Regular cardiac myocyte (primary cell): Measurements from ENCODE around the gene LRRC27. TPM values are rescaled to one million over a fixed set of nuclear protein-coding genes. Genes with fewer than 3 reads are reported as not detected.

Experiments
- total RNA-seq: library from RNA; depleted of rRNA; stranded (reverse); fragments of >200 nt; gene quantifications from 2 replicates; pipeline ENCODE4 v1.2.3, GENCODE V29; 2014

The LRRC27 gene
- total RNA-seq, result 6.3 and 10.1 TPM in 2 replicates

DNA sequence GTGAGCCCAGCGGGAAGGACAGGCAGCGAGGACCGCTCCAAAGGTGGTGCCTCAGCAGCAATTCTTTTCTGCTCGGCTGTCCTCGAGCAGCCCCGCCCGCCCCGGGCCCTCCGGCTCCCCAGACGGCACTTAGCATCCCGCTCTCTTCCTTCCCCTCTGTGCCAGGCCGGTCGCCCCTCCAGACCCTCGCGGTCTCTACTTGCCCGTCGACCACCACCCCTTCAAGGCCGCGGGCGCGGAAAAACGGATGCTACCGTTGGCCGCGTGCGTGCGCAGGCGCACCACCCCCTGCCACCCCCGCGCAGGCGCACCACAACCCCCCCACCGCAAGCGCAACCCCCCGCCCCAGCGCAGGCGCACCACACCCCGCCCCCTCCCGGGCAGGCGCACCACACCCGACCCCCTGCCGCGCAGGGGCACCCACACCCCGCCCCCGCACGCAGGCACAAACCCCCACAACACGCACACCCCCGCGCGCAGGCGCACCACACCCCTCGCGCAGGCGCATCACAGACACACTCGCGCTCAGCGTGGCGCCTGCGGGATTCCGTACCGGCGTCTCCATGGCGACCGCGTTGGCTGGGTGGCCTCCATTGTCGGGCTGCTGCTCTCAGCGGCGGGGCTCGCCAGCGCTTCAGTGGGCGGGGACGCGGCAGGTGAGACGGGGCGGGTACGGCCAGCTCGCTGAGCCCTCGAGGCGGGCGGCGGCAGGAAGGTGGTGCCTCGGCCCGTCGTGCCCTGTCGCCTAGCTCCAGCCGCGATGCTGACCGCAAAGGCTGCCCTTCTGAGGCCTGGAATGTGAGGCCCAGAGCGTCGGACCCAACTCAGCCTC, at the start of gene LRRC27:
Gene LRRC27, plus strand, starts transcription at position 593 of the 832 bp plus-strand sequence. CDS start 1,332 bp downstream, outside the sequence.

DNA sequence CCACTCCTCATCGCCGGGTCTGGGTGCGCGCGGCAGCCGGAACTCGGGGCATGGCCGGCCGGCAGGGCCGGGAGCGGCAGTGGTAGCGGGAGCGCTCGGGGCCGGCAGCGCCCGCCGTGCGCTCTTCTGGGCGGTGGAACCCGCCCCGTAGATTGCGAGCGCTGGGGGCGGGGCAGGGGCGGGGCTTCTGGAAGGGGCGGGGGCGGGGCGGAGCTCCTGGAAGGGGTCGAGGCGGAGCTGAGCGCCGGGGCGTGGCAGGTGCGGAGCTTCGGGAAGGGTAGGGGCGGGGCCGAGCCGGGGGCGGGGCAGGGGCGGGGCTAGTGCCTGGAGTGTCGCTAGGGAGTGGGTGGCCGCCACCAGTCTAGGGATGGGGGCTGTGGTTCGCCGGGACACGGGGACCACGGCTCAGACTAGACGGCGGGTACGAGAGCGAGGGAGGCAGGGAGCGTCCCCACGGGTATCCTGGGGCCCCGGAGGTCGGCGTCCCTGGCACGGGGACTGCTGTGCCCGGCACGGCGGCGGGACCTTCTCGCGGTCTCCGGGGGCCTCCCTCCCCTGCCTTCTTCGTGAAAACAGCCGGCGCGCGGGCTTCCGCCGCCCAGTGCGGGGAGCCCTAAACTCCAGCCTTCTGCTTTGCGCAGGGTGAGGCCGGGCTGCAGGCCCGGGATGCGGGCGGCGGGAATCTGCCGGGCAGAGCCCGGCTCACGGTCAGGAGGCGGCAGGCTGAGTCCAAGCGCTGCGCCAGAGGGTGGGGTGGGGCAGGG, 24.0 kb upstream of the LRRC27 start, which contains the start of gene STK32C:
Gene STK32C, minus strand, starts transcription at position 128 of the 764 bp plus-strand sequence. Its CDS starts 117 bp downstream, at position 11.

DNA sequence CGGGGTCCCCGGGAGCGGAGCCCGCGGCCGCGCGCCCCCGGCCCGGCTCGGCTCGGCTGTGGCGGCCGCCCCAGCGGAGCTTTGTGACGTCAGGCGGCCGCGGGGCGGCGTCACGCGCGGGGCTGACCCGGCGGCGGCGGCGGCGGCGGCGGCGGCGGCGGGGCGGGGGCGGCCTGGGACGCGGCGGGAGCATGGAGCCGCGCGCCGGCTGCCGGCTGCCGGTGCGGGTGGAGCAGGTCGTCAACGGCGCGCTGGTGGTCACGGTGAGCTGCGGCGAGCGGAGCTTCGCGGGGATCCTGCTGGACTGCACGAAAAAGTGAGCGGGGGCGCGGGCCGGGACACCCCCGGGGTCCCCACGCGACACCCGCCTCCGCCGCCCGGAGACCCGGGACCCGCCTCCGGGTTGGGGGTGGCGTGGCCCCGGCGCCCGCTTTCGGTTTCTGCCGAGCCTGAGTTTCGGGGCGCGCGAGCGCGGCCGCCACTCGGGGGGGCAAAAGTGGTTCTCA, 65.1 kb downstream of the LRRC27 start, which contains the start of gene PWWP2B:
Gene PWWP2B, plus strand, starts transcription at position 165 of the 506 bp plus-strand sequence. Its CDS starts 27 bp downstream, at position 192.

Other genes starting within 250 kb of the LRRC27 start
- 7.5 and 7.6 TPM in 2 replicates for gene DPYSL4, start 145.2 kb upstream of the LRRC27 start, total RNA-seq
- gene STK32C, start 24.2 kb upstream of the LRRC27 start, total RNA-seq, result 6.8 and 6.9 TPM in 2 replicates
- gene PWWP2B, start 65.0 kb downstream of the LRRC27 start, total RNA-seq, result 4.2 and 10.7 TPM in 2 replicates
- gene INPP5A, start 205.6 kb downstream of the LRRC27 start, total RNA-seq, result 37.8 and 43.4 TPM in 2 replicates